NCI-H187 (cell line): ENCODE results near the gene GDAP2.
A peak's percentile ranks its signal among the peaks of the same experiment; 100 is the strongest.
"Not testable (repeated sequence)": the region's sequence is repeated elsewhere in the genome, so short reads cannot be mapped to it uniquely, and the experiment has no call there.

Source experiments
- DNase-seq, 2 experiments: peaks; one replicate each; lab custom pipeline; 2025; lab: John Stamatoyannopoulos, UW

Gene GDAP2, protein sequence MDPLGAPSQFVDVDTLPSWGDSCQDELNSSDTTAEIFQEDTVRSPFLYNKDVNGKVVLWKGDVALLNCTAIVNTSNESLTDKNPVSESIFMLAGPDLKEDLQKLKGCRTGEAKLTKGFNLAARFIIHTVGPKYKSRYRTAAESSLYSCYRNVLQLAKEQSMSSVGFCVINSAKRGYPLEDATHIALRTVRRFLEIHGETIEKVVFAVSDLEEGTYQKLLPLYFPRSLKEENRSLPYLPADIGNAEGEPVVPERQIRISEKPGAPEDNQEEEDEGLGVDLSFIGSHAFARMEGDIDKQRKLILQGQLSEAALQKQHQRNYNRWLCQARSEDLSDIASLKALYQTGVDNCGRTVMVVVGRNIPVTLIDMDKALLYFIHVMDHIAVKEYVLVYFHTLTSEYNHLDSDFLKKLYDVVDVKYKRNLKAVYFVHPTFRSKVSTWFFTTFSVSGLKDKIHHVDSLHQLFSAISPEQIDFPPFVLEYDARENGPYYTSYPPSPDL

GRCh38 chr1:117929343-117930172 is at the start of gene GDAP2, which contains the start of gene WDR3:
GDAP2 (minus strand) TSS chr1:117929621; CDS start chr1:117920357, 9,264 bp downstream.
WDR3 (plus strand) TSS chr1:117929739; CDS start chr1:117933320, 3,581 bp downstream.
- peak; percentile 89 to 97 for DNase-seq

- no peak for DNase-seq
Measured at GRCh38 chr1:117976381-117976780, 47.0 kb upstream of the GDAP2 start.

DNA sequence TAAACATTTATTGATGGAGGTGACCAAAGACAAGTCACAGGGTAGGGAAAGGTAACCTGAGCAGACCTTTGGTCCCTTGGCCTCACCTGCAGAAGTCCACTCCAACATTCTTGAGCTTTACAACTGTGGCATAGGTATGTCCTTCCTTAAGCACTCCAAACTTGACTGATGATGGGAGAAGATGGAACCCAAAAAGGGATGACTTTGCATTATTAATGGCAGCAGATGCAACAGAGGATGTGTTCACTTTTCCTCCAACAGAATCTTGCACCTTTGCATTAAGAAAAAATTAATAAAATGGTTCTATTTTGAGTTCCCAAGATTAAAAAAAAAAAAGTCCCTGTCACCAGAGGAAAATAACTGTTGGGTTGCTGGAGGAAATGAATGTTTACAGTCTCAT is 42.4 kb upstream of the GDAP2 start:
- DNase-seq, result no peak

DNA sequence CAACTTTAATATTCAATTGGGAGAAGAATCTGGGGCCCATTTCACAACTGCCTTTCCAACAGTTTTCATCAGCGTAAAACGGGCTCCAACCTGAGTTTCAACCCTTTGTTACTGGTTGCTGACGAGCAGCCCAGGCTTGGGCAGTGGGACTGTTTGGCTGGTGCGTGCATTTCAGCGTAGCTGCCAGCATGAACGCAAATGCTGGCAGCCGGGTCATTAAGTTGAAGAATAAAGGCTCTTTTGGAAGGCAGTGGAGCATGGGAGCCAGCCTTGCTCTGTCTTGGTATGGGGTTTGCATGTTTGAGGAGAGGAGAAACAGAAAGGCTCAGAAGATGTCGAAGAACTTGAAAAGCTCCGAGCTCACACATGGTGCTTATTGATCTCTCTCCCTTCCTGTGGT is 40.8 kb upstream of the GDAP2 start:
- no peak for DNase-seq

- no peak for DNase-seq
Measured at GRCh38 chr1:117967881-117968280, 38.5 kb upstream of the GDAP2 start.

GRCh38 chr1:117967477-117967876 is 38.1 kb upstream of the GDAP2 start:
- no peak for DNase-seq

GRCh38 chr1:117964290-117965038 is 35.0 kb upstream of the GDAP2 start:
- DNase-seq, result no peak

DNA sequence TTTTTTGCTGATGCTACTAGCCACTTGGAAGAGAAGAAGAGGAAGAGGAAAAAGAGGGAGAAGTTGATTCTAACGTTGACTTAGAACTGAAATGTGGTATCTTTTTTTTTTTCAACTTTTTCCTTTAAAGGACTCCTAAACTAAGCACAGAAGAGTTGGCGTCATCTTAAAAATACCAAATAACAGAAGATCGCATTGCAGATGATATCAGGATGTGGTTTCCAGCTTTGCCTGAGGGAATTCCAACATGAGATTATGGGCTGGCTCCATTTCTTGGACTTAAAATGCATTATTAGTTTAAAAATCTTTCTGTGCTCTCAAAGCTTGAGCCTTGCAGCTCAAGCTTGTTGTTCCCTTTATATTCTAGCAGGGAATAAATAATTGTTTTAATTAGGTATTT is 29.9 kb upstream of the GDAP2 start:
- DNase-seq, result no peak

DNA sequence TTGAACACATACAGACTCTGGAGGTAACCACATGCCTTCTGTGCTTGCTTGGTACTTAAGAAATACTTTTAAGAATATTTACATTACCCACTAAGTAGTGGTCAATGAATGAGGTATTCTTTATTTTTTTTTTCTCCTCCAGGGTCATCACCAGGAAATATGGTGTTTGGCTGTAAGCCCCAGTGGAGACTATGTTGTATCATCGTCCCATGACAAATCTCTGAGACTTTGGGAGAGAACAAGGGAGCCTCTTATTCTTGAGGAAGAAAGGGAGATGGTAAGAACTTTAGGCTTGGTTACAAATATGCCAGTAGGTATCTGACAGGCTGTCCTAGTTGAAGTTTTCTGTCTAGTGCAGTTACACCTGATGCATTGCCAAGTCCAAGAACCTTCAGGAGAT is 23.0 kb upstream of the GDAP2 start:
- DNase-seq, result no peak

DNA sequence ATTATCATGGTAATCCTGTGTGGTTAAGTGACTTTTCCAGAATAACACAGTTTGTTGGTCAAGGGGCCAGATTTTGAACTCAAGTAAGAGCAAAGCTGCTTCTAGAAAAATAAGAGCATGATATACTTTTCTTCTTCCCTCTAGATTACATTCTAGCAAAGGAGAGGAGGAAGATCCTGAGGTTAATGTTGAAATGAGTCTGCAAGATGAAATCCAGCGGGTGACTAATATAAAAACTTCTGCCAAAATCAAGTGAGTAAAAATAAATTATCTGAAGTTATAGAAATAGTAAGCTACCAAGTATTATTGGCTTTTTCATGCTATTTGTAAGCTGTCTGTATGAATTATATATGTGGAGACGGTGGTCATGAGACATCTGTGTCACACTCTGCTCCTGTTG is 12.9 kb upstream of the GDAP2 start:
- DNase-seq, result no peak

DNA sequence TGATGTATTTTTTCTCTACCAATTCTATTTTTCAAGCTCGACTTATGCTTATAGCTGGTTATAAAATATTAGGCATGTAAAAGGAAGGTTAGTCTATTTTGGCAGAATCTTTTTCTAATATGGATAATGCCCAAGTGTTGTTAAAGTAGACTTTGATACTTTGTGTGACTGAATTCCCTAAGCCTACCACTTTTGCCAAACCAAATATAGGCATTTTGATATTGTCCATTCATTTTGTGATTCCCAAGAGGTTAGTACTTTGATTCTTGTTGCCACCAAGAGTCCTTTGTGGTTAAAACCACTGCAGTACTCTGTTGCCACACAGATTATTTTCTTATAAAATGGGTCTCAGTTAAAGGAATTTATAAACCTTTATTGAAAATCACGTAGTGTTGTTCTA is 4.3 kb upstream of the GDAP2 start:
- DNase-seq, result no peak

- DNase-seq, result no peak
Measured at GRCh38 chr1:117932576-117932975, 3.2 kb upstream of the GDAP2 start.

GRCh38 chr1:117930484-117930883 is 1.1 kb upstream of the GDAP2 start:
- DNase-seq, result no peak

- no peak for DNase-seq
Measured at GRCh38 chr1:117930173-117930447, 689 bp upstream of the GDAP2 start.

DNA sequence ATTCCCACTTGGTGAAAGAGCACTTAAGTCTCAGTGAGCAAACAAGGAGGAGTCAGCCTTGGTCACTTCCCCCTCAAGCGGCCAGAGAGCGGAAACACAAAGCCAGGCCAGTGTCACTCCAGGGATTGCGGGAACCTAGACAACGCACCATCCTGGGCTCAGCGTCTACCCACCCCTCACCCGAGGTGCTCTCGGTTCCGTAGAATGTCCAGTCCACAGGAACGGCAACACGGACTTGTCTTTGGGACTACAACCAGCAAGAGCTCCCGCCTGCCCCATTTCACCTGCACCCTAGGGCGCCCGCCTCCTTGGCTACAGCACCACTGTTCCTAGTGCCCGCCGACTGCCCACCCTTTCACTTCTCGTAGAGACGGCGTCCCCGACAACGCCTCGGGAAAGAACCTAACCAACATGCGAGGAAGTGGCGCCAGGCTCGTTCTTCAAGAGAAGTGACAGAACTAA is 509 bp downstream of the GDAP2 start:
- DNase-seq, result peak; percentile 56

GRCh38 chr1:117925981-117926380 is 3.4 kb downstream of the GDAP2 start:
- no peak for DNase-seq

- DNase-seq, result not testable (repeated sequence)
Measured at GRCh38 chr1:117922717-117923116, 6.7 kb downstream of the GDAP2 start.

DNA sequence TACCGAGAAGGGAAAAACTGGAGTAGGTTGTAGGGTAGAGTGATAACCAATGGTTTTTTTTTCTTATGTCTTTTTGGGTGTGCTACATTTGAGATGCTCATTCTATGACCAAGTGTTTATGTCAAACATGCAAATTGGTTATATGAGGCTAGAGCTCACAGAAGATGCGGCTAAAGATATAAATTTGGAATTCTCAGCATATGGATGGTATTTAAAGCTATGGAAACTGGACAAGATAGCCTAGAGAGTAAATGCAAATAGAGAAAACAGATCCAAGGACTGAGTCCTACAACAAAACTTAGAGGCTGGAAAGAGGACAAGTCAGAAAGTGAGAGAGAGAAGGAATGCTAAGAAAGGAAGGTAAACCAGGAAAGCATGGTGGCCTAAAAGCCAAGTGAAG is 7.4 kb downstream of the GDAP2 start:
- DNase-seq, result no peak

- no peak for DNase-seq
Measured at GRCh38 chr1:117919376-117919775, 10.0 kb downstream of the GDAP2 start.

- no peak for DNase-seq
Measured at GRCh38 chr1:117911051-117911450, 18.4 kb downstream of the GDAP2 start.

- DNase-seq, result no peak
Measured at GRCh38 chr1:117905019-117905418, 24.4 kb downstream of the GDAP2 start.

GRCh38 chr1:117904485-117904884 is 24.9 kb downstream of the GDAP2 start:
- DNase-seq, result no peak
